PC-3 (cell line): ENCODE results near the gene RABGAP1. TPM values are rescaled to one million over a fixed set of nuclear protein-coding genes. Genes with fewer than 3 reads are reported as not detected.

Experiments
- ATAC-seq: fragments of 200-7000 bp; cut with Tn5 transposase; 2 replicates; pipeline ENCODE4 v1.9.1; 2020; ENCODE audit warnings: mild to moderate bottlenecking, moderate library complexity
- BruUV-seq: library from RNA; stranded (reverse); fragments of 400-500 nt; replicated peaks from 2 replicates; lab custom pipeline; 2021; lab: Mats Ljungman, UMichigan
- CTCF ChIA-PET: fragments of 300-600 bp; sonication (Branson Sonifier 250); formaldehyde crosslinking; loops from one replicate; lab custom pipeline; 2022; ENCODE audit warnings: antibody characterized with exemption; lab: Charles Lee
- POLR2A ChIA-PET: fragments of 300-600 bp; sonication (Branson Sonifier 250); formaldehyde crosslinking; loops from one replicate; lab custom pipeline; 2022; ENCODE audit warnings: antibody characterized with exemption; ENCODE audit not compliant: unreplicated experiment; lab: Charles Lee
- DNase-seq: peaks from one replicate; pipeline ENCODE4 v3.0.0-alpha.2; 2015
- H2AFZ ChIP-seq: fragments of 300-600 bp; sonication (generic); 2 replicates; pipeline ENCODE4 v1.6.0; 2016; ENCODE audit warnings: antibody characterized with exemption, low read length
- H3F3A ChIP-seq: fragments of 300-600 bp; sonication (generic); one replicate; pipeline ENCODE4 v1.6.0; 2017; ENCODE audit warnings: antibody characterized with exemption, low read length, control low read depth, mild to moderate bottlenecking; ENCODE audit not compliant: unreplicated experiment
- H3K27ac ChIP-seq: fragments of 300-600 bp; sonication (generic); 2 replicates; pipeline ENCODE4 v1.5.1; 2016; ENCODE audit warnings: mild to moderate bottlenecking, low read length
- H3K27me3 ChIP-seq: fragments of 300-600 bp; sonication (generic); 2 replicates; pipeline ENCODE4 v1.6.1; 2016; ENCODE audit warnings: low read length, mixed read lengths
- H3K36me3 ChIP-seq: fragments of 300-600 bp; sonication (generic); 2 replicates; pipeline ENCODE4 v1.6.1; 2016; ENCODE audit warnings: low read depth, mixed run types, low read length, mixed read lengths
- H3K4me1 ChIP-seq: fragments of 300-600 bp; sonication (generic); 2 replicates; pipeline ENCODE4 v1.5.1; 2016; ENCODE audit warnings: low read length; ENCODE audit not compliant: insufficient read depth
- H3K4me2 ChIP-seq: fragments of 300-600 bp; sonication (generic); 2 replicates; pipeline ENCODE4 v1.6.0; 2016; ENCODE audit warnings: low read length
- H3K4me3 ChIP-seq: fragments of 300-600 bp; sonication (generic); 2 replicates; pipeline ENCODE4 v1.5.1; 2016; ENCODE audit warnings: mild to moderate bottlenecking, low read length, mixed read lengths
- H3K79me2 ChIP-seq: fragments of 300-600 bp; sonication (generic); 2 replicates; pipeline ENCODE4 v1.6.1; 2017; ENCODE audit warnings: low read length, mixed read lengths
- H3K9ac ChIP-seq: fragments of 300-600 bp; sonication (generic); 2 replicates; pipeline ENCODE4 v1.6.0; 2016; ENCODE audit warnings: mild to moderate bottlenecking, low read length
- H3K9me2 ChIP-seq: fragments of 300-600 bp; sonication (generic); replicated peaks from 2 replicates; pipeline ENCODE4 v1.6.1; 2016; ENCODE audit warnings: mixed run types, low read length, mixed read lengths
- H3K9me3 ChIP-seq: fragments of 300-600 bp; sonication (generic); 2 replicates; pipeline ENCODE4 v1.6.1; 2016; ENCODE audit warnings: low read length, mixed read lengths
- H4K20me1 ChIP-seq: fragments of 300-600 bp; sonication (generic); 2 replicates; pipeline ENCODE4 v1.6.1; 2016; ENCODE audit warnings: low read length, mixed read lengths
- EZH2 ChIP-seq: fragments of 300-600 bp; sonication (generic); IDR thresholded peaks from one replicate; pipeline ENCODE4 v1.6.1; 2017; ENCODE audit warnings: antibody characterized with exemption, mild to moderate bottlenecking, low read length; ENCODE audit not compliant: unreplicated experiment
- EZH2phosphoT487 ChIP-seq: fragments of 300-600 bp; sonication (generic); IDR thresholded peaks from 2 replicates; pipeline ENCODE4 v1.6.1; 2018; ENCODE audit warnings: mild to moderate bottlenecking, antibody characterized with exemption, low read length, borderline replicate concordance
- intact Hi-C: fragments of 100-400 bp; cut with micrococcal nuclease; formaldehyde crosslinking; loops from 2 replicates; pipeline ENCODE4 v1.9.0; 2023
- total RNA-seq: library from RNA; depleted of rRNA; stranded (reverse); fragments of >200 nt; gene quantifications from 2 replicates; pipeline ENCODE4 v1.2.3, GENCODE V29; 2014
- TF ChIP-seq, protein P1 (sequence below): fragments of 300-600 bp; sonication (generic); conservative IDR thresholded peaks from 2 replicates; pipeline ENCODE4 v1.5.1; 2017; ENCODE audit warnings: antibody characterized with exemption, low read depth, mild to moderate bottlenecking, low read length

RABGAP1 gene
- total RNA-seq, 1 experiment from 2014 or later, result 16.5 TPM

- Histone ChIP-seq H3K4me3 (no peak overlapping the region), H3F3A (no peaks in the 10 kb centered on the region), H3K9me3 (no peaks in the 10 kb centered on the region), H3K4me2 (no peak overlapping the region), H3K27ac (no peak overlapping the region), H3K4me1 (no peaks in the 10 kb centered on the region), H3K79me2 (no peaks in the 10 kb centered on the region), H3K9me2 (no peaks in the 10 kb centered on the region), H3K27me3 (no peaks in the 10 kb centered on the region), H4K20me1 (no peaks in the 10 kb centered on the region), H3K9ac (no peak overlapping the region), H3K36me3 (no peaks in the 10 kb centered on the region), H2AFZ (no peak overlapping the region)
- intact Hi-C loops, result no loop called here
- ATAC-seq (no peak), DNase-seq (no peak)
- BruUV-seq, result no TSS peak
- ChIA-PET POLR2A (no interaction called here), CTCF (no interaction called here)
- TF ChIP-seq EZH2 (no peak), EZH2phosphoT487 (no peak)
- TF ChIP-seq, protein P1, sequence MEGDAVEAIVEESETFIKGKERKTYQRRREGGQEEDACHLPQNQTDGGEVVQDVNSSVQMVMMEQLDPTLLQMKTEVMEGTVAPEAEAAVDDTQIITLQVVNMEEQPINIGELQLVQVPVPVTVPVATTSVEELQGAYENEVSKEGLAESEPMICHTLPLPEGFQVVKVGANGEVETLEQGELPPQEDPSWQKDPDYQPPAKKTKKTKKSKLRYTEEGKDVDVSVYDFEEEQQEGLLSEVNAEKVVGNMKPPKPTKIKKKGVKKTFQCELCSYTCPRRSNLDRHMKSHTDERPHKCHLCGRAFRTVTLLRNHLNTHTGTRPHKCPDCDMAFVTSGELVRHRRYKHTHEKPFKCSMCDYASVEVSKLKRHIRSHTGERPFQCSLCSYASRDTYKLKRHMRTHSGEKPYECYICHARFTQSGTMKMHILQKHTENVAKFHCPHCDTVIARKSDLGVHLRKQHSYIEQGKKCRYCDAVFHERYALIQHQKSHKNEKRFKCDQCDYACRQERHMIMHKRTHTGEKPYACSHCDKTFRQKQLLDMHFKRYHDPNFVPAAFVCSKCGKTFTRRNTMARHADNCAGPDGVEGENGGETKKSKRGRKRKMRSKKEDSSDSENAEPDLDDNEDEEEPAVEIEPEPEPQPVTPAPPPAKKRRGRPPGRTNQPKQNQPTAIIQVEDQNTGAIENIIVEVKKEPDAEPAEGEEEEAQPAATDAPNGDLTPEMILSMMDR, result no peak
Measured at GRCh38 chr9:123138163-123138562, 197.3 kb downstream of the RABGAP1 start.

GRCh38 chr9:123149067-123149466, 208.2 kb downstream of the RABGAP1 start:
- H3K79me2 ChIP-seq, result no peaks in the 10 kb centered on the region
- no peak overlapping the region for H3K9ac ChIP-seq
- H3K9me2 ChIP-seq, result no peaks in the 10 kb centered on the region
- H3K9me3 ChIP-seq, result no peaks in the 10 kb centered on the region
- TF ChIP-seq, protein P1, result no peak
- no peak for TF ChIP-seq EZH2
- ChIA-PET CTCF (no interaction called here), POLR2A (no interaction called here)
- H3K27me3 ChIP-seq, result no peaks in the 10 kb centered on the region
- no peak overlapping the region for H3K4me3 ChIP-seq
- H3K4me1 ChIP-seq, result no peaks in the 10 kb centered on the region
- no peaks in the 10 kb centered on the region for H3F3A ChIP-seq
- H4K20me1 ChIP-seq, result no peaks in the 10 kb centered on the region
- no peak for ATAC-seq
- H3K36me3 ChIP-seq, result no peaks in the 10 kb centered on the region
- intact Hi-C loops, result no loop called here
- DNase-seq, result no peak
- no peak overlapping the region for H3K4me2 ChIP-seq
- no peak overlapping the region for H2AFZ ChIP-seq
- no peak overlapping the region for H3K27ac ChIP-seq
- BruUV-seq, result no TSS peak

- no peaks in the 10 kb centered on the region for H3K36me3 ChIP-seq
- H3K4me2 ChIP-seq, result no peak overlapping the region
- H3K27me3 ChIP-seq, result no peaks in the 10 kb centered on the region
- no peak overlapping the region for H3K4me3 ChIP-seq
- H3K9ac ChIP-seq, result no peak overlapping the region
- H3K79me2 ChIP-seq, result no peaks in the 10 kb centered on the region
- peak; percentile 51; the same call in 1 of the 2 replicates for ATAC-seq
- no peak overlapping the region for H3K27ac ChIP-seq
- H4K20me1 ChIP-seq, result no peaks in the 10 kb centered on the region
- no peaks in the 10 kb centered on the region for H3K4me1 ChIP-seq
- H3F3A ChIP-seq, result no peaks in the 10 kb centered on the region
- H2AFZ ChIP-seq, result no peak overlapping the region
- intact Hi-C loops, result no loop called here
- TF ChIP-seq, protein P1, result no peak
- TF ChIP-seq EZH2 (no peak), EZH2phosphoT487 (no peak)
- CTCF ChIA-PET, result no interaction called here
- peak; percentile 2 for DNase-seq
- H3K9me2 ChIP-seq, result no peaks in the 10 kb centered on the region
- BruUV-seq, result no TSS peak
- H3K9me3 ChIP-seq, result no peaks in the 10 kb centered on the region
- POLR2A ChIA-PET, result no interaction called here
Measured at GRCh38 chr9:123150708-123151503, 210.1 kb downstream of the RABGAP1 start.
